Upper lobe of left lung (tissue), 6 donors: ENCODE results near the gene FGL2. TPM values are rescaled to one million over a fixed set of nuclear protein-coding genes. Genes with fewer than 3 reads are reported as not detected.

Source experiments
- ATAC-seq, 2 donors: fragments of 200-7000 bp; cut with Tn5 transposase; one replicate each; pipeline ENCODE4 v1.9.1; 2022; ENCODE audit warnings: mild to moderate bottlenecking in 2 of 2, moderate library complexity in 2 of 2; ENCODE audit not compliant: low FRiP score in 2 of 2
- DNase-seq, 2 donors: peaks; one replicate each; pipeline ENCODE4 v3.0.0-alpha.2; 2019 to 2020
- H3K27ac ChIP-seq, 4 donors: fragments of 200-600 bp; sonication (generic); one replicate each; pipeline ENCODE4 v1.5.1; 2016 to 2019
- H3K27me3 ChIP-seq, 4 donors: fragments of 200-600 bp; sonication (generic); one replicate each; pipeline ENCODE4 v1.5.1; 2017 to 2019
- H3K36me3 ChIP-seq, 4 donors: fragments of 200-600 bp; sonication (generic); one replicate each; pipeline ENCODE4 v1.5.1; 2016 to 2019
- H3K4me1 ChIP-seq, 4 donors: fragments of 200-600 bp; sonication (generic); one replicate each; pipeline ENCODE4 v1.5.1; 2018 to 2019
- H3K4me3 ChIP-seq, 4 donors: fragments of 200-600 bp; sonication (generic); one replicate each; pipeline ENCODE4 v1.5.1; 2017 to 2019; ENCODE audit warnings: mild to moderate bottlenecking in 2 of 4, moderate library complexity in 1 of 4
- H3K9me3 ChIP-seq, 4 donors: fragments of 200-600 bp; sonication (generic); one replicate each; pipeline ENCODE4 v1.5.1; 2018 to 2019
- CTCF ChIP-seq, 6 experiments: fragments of 450-650 bp in 4 of 6; fragments of 200-600 bp in 2 of 6; sonication (generic) in 2 of 6; IDR thresholded peaks; one replicate each; pipeline ENCODE4 v1.5.1; 2016 to 2019; ENCODE audit warnings: antibody characterized with exemption in 6 of 6
- EP300 ChIP-seq, 4 donors: sonication (generic); formaldehyde crosslinking; IDR thresholded peaks; one replicate each; pipeline ENCODE4 v1.5.1; 2017; ENCODE audit warnings: antibody characterized with exemption in 4 of 4, control low read depth in 2 of 4
- POLR2A ChIP-seq, 4 donors: fragments of 450-650 bp; IDR thresholded peaks; one replicate each; pipeline ENCODE4 v1.5.1; 2016 to 2017; ENCODE audit warnings: antibody characterized with exemption in 4 of 4, mild to moderate bottlenecking in 2 of 4
- POLR2AphosphoS5 ChIP-seq, 2 donors: sonication (generic); formaldehyde crosslinking; IDR thresholded peaks; one replicate each; pipeline ENCODE4 v1.5.1; 2017; ENCODE audit warnings: antibody characterized with exemption in 2 of 2
- WGBS, 2 donors: methylation state at CpG; one replicate each; pipeline ENCODE4 v1.1.5; 2017 to 2018; 5-methylcytosine and 5-hydroxymethylcytosine counted together
- total RNA-seq, 6 donors: library from RNA; depleted of rRNA in 4 of 6; stranded (reverse); fragments of >200 nt in 4 of 6; gene quantifications; one replicate each; pipeline versions ENCODE4 v1.1.0 to v1.2.1, GENCODE V29; 2016 to 2021
- donor health status: DM: no; HTN: no; CAD: no; lungs with moderate emphysema.
- donor health status: DM: no; HTN: yes; CAD: no; lungs with severe emphysema.

Gene FGL2
- total RNA-seq, 6 donors from 2014 or later = 4.2 to 47.3 (median 19.0) TPM

GRCh38 chr7:77205706-77206105, 6.1 kb upstream of the FGL2 start:
- no peak overlapping the region for H3K27ac ChIP-seq
- H3K4me3 ChIP-seq = no peak overlapping the region
- no peak for DNase-seq
- no peak for ATAC-seq
- H3K27me3 ChIP-seq = no peaks in the 10 kb centered on the region
- no peaks in the 10 kb centered on the region for H3K4me1 ChIP-seq
- no peaks in the 10 kb centered on the region for H3K36me3 ChIP-seq
- 95 to 97% methylated on average over 3 of the region's 3 CpGs for whole genome bisulfite sequencing, 2 donors
- H3K9me3 ChIP-seq = peaks cover 7 to 14% (median 11%) of the 10 kb centered on the region in 4 donors
- no peak for TF ChIP-seq POLR2AphosphoS5 (IDR thresholded peaks at IDR 0.05)

- DNase-seq (no peak), ATAC-seq (no peak)
- H3K4me3 ChIP-seq = no peak overlapping the region
- H3K36me3 ChIP-seq = no peaks in the 10 kb centered on the region
- peaks cover 0 to 8% (median 0%) of the 10 kb centered on the region in 4 donors for H3K4me1 ChIP-seq
- WGBS, 2 donors = 89% methylated on average over 4 of the region's 4 CpGs
- no peaks in the 10 kb centered on the region for H3K9me3 ChIP-seq
- no peaks in the 10 kb centered on the region for H3K27me3 ChIP-seq
- no peak overlapping the region for H3K27ac ChIP-seq
- TF ChIP-seq POLR2AphosphoS5 (IDR thresholded peaks at IDR 0.05) (no peak), POLR2A (IDR thresholded peaks at IDR 0.05) (no peak), CTCF (IDR thresholded peaks at IDR 0.05) (no peak), EP300 (IDR thresholded peaks at IDR 0.05) (no peak)
Observed at GRCh38 chr7:77202481-77202976, 2.9 kb upstream of the FGL2 start.

- Histone ChIP-seq H3K27me3 (no peaks in the 10 kb centered on the region), H3K4me3 (peak overlapping the region in 1 of 4 donors; percentile 48), H3K36me3 (no peaks in the 10 kb centered on the region), H3K4me1 (peaks cover 0 to 8% (median 0%) of the 10 kb centered on the region in 4 donors), H3K9me3 (no peaks in the 10 kb centered on the region), H3K27ac (no peak overlapping the region)
- 87 to 95% methylated on average over 2 of the region's 2 CpGs for WGBS, 2 donors
- TF ChIP-seq EP300 (IDR thresholded peaks at IDR 0.05) (no peak), CTCF (IDR thresholded peaks at IDR 0.05) (no peak), POLR2AphosphoS5 (IDR thresholded peaks at IDR 0.05) (no peak), POLR2A (IDR thresholded peaks at IDR 0.05) (no peak)
- DNase-seq (no peak), ATAC-seq (no peak)
Observed at GRCh38 chr7:77200542-77200941, 923 bp upstream of the FGL2 start.

GRCh38 chr7:77197141-77197540, 2.5 kb downstream of the FGL2 start:
- DNase-seq = no peak
- Histone ChIP-seq H3K36me3 (no peaks in the 10 kb centered on the region), H3K4me1 (peaks cover 0 to 8% (median 5%) of the 10 kb centered on the region in 4 donors), H3K9me3 (no peaks in the 10 kb centered on the region), H3K27ac (no peak overlapping the region), H3K4me3 (peak overlapping the region in 2 of 4 donors; percentile 13 to 48), H3K27me3 (no peaks in the 10 kb centered on the region)
- no peak for ATAC-seq
- WGBS, 2 donors = 88 to 90% methylated on average over 4 of the region's 4 CpGs
- no peak for TF ChIP-seq POLR2AphosphoS5 (IDR thresholded peaks at IDR 0.05)
- TF ChIP-seq EP300 (IDR thresholded peaks at IDR 0.05) = no peak
- TF ChIP-seq POLR2A (IDR thresholded peaks at IDR 0.05) = no peak
- TF ChIP-seq CTCF (IDR thresholded peaks at IDR 0.05) = no peak

- H3K4me1 ChIP-seq = peaks cover 0 to 6% (median 2%) of the 10 kb centered on the region in 4 donors
- peak in 1 of 2 donors; percentile 63 for ATAC-seq
Observed at GRCh38 chr7:77188731-77189437, 10.7 kb downstream of the FGL2 start.

More at GRCh38 chr7:77188731-77189437, 10.7 kb downstream of the FGL2 start:
- Histone ChIP-seq H3K36me3 (no peaks in the 10 kb centered on the region), H3K4me3 (no peak overlapping the region), H3K27me3 (no peaks in the 10 kb centered on the region), H3K9me3 (no peaks in the 10 kb centered on the region), H3K27ac (no peak overlapping the region)
- no peak for TF ChIP-seq EP300 (IDR thresholded peaks at IDR 0.05)
- no peak for TF ChIP-seq CTCF (IDR thresholded peaks at IDR 0.05)
- no peak for TF ChIP-seq POLR2A (IDR thresholded peaks at IDR 0.05)
- no peak for TF ChIP-seq POLR2AphosphoS5 (IDR thresholded peaks at IDR 0.05)
- DNase-seq = peak in 1 of 2 donors; percentile 47
- WGBS, 2 donors = 70 to 81% methylated on average over 4 of the region's 4 CpGs
